RCC 7860 (cell line): ENCODE measurements around the gene CLASP1.
A peak's percentile ranks its signal among the peaks of the same experiment; 100 is the strongest.
"Not testable (repeated sequence)": the region's sequence is repeated elsewhere in the genome, so short reads cannot be mapped to it uniquely, and the experiment has no call there.

Experiments
- DNase-seq: peaks from one replicate; pipeline ENCODE4 v3.0.0-alpha.2; 2015; ENCODE audit warnings: low spot score
- FAIRE-seq: peaks from 2 replicates; lab custom pipeline; 2012; peaks lifted over from hg19 to GRCh38; lab: Jason Lieb, UNC

The CLASP1 gene

GRCh38 chr2:121479882-121480522 is 169.3 kb downstream of the CLASP1 start:
- DNase-seq (no peak), FAIRE-seq (no peak)

- FAIRE-seq (no peak), DNase-seq (no peak)
These were observed 170.1 kb downstream of the CLASP1 start for GRCh38 chr2:121478996-121479745.

- not testable (repeated sequence) for DNase-seq, FAIRE-seq
These were observed 170.8 kb downstream of the CLASP1 start for GRCh38 chr2:121478358-121478995.

GRCh38 chr2:121476684-121477083 is 172.6 kb downstream of the CLASP1 start:
- no peak for FAIRE-seq

GRCh38 chr2:121475811-121476571 is 173.3 kb downstream of the CLASP1 start:
- no peak for DNase-seq
- no peak for FAIRE-seq

More at GRCh38 chr2:121476684-121477083, 172.6 kb downstream of the CLASP1 start:
- no peak for DNase-seq

- no peak for DNase-seq
- FAIRE-seq: no peak
These were observed 175.8 kb downstream of the CLASP1 start for GRCh38 chr2:121473512-121473911.

GRCh38 chr2:121472470-121472993 is 176.7 kb downstream of the CLASP1 start:
- FAIRE-seq (no peak), DNase-seq (no peak)

GRCh38 chr2:121471532-121472469 is 177.5 kb downstream of the CLASP1 start:
- no peak for FAIRE-seq
- no peak for DNase-seq

- DNase-seq: no peak
- FAIRE-seq: no peak
These were observed 178.3 kb downstream of the CLASP1 start for GRCh38 chr2:121470917-121471316.

- DNase-seq: no peak
- no peak for FAIRE-seq
These were observed 179.9 kb downstream of the CLASP1 start for GRCh38 chr2:121469356-121469755.

GRCh38 chr2:121468936-121469335 is 180.3 kb downstream of the CLASP1 start:
- DNase-seq (no peak), FAIRE-seq (no peak)

- no peak for DNase-seq
- FAIRE-seq: no peak
These were observed 190.0 kb downstream of the CLASP1 start for GRCh38 chr2:121459291-121459690.

GRCh38 chr2:121456325-121456724 is 192.9 kb downstream of the CLASP1 start:
- DNase-seq (no peak), FAIRE-seq (no peak)

GRCh38 chr2:121455446-121455845 is 193.8 kb downstream of the CLASP1 start:
- no peak for DNase-seq
- FAIRE-seq: no peak

- no peak for DNase-seq
- FAIRE-seq: no peak
These were observed 194.6 kb downstream of the CLASP1 start for GRCh38 chr2:121454549-121455090.

- no peak for DNase-seq
- no peak for FAIRE-seq
These were observed 197.9 kb downstream of the CLASP1 start for GRCh38 chr2:121451398-121451797.

- peak; percentile 97 for FAIRE-seq
- peak; percentile 83 for DNase-seq
These were observed 199.0 kb downstream of the CLASP1 start for GRCh38 chr2:121450301-121450700.

- DNase-seq (no peak), FAIRE-seq (no peak)
These were observed 202.5 kb downstream of the CLASP1 start for GRCh38 chr2:121446647-121447241.

- no peak for DNase-seq
- no peak for FAIRE-seq
These were observed 206.4 kb downstream of the CLASP1 start for GRCh38 chr2:121442889-121443288.
